SK-N-SH (cell line): ENCODE data around the gene MND1. TPM values are rescaled to one million over a fixed set of nuclear protein-coding genes. Genes with fewer than 3 reads are reported as not detected.

Experiments
- CTCF ChIA-PET: fragments of 300-600, 350-600 bp; formaldehyde crosslinking; extraction: SDS; loops from one replicate; lab custom pipeline; 2021; lab: Yijun Ruan, JAX
- POLR2A ChIA-PET: fragments of 350-600 bp; sonication (Branson Sonifier 250); formaldehyde crosslinking; extraction: SDS; loops from one replicate; lab custom pipeline; 2020; ENCODE audit warnings: antibody characterized with exemption, inconsistent platforms; lab: Yijun Ruan, JAX
- DNase-seq: peaks from one replicate; pipeline ENCODE4 v3.0.0; 2012
- H2AFZ ChIP-seq: fragments of 200-600 bp; sonication (generic); 2 replicates; pipeline ENCODE4 v1.8.1; 2016; ENCODE audit warnings: antibody characterized with exemption, mild to moderate bottlenecking, low read depth
- H3F3A ChIP-seq: fragments of 200-600 bp; sonication (generic); replicated peaks from 2 replicates; pipeline ENCODE3; 2016; ENCODE audit warnings: antibody characterized with exemption, mild to moderate bottlenecking; ENCODE audit not compliant: insufficient read depth
- H3K27ac ChIP-seq, 2 experiments: fragments of 200-500 bp in 1 of 2; fragments of 200-600 bp in 1 of 2; sonication (Bioruptor generic) in 1 of 2; sonication (generic), shearing (Covaris generic) in 1 of 2; 2 replicates each; pipeline versions ENCODE4 v1.5.1 to v1.6.1; 2014 to 2016; ENCODE audit warnings: low read depth in 2 of 2, inconsistent platforms in 1 of 2, low read length in 1 of 2, mild to moderate bottlenecking in 1 of 2, mixed read lengths in 1 of 2
- H3K27me3 ChIP-seq: fragments of 200-600 bp; sonication (generic), shearing (Covaris generic); 2 replicates; pipeline ENCODE4 v1.6.1; 2016; ENCODE audit warnings: mixed run types; ENCODE audit not compliant: insufficient read depth
- H3K36me3 ChIP-seq, 2 experiments: fragments of 200-500 bp in 1 of 2; fragments of 200-600 bp in 1 of 2; sonication (Bioruptor generic) in 1 of 2; sonication (generic) in 1 of 2; replicated peaks in 1 of 2; 2 replicates each; pipeline versions ENCODE3 to v1.5.1; 2014 to 2016; ENCODE audit warnings: low read length in 1 of 2, mild to moderate bottlenecking in 1 of 2; ENCODE audit not compliant: insufficient read depth in 2 of 2, control insufficient read depth in 1 of 2
- H3K4me1 ChIP-seq, 2 experiments: fragments of 200-500 bp in 1 of 2; fragments of 200-600 bp in 1 of 2; sonication (Bioruptor generic) in 1 of 2; sonication (generic), shearing (Covaris generic) in 1 of 2; 2 replicates each; pipeline versions ENCODE4 v1.5.1 to v1.6.1; 2014 to 2016; ENCODE audit warnings: low read depth in 1 of 2, low read length in 1 of 2, mixed run types in 1 of 2; ENCODE audit not compliant: insufficient read depth in 2 of 2, control insufficient read depth in 1 of 2
- H3K4me2 ChIP-seq: fragments of 200-600 bp; sonication (generic), shearing (Covaris generic); 2 replicates; pipeline ENCODE4 v1.6.1; 2017; ENCODE audit warnings: mixed run types
- H3K4me3 ChIP-seq, 2 experiments: fragments of 200-500 bp in 1 of 2; fragments of 200-600 bp in 1 of 2; sonication (Bioruptor generic) in 1 of 2; sonication (generic), shearing (Covaris generic) in 1 of 2; 2 replicates each; pipeline versions ENCODE4 v1.5.1 to v1.8.1; 2014 to 2016; ENCODE audit warnings: low read depth in 2 of 2, inconsistent platforms in 1 of 2, low read length in 1 of 2, mild to moderate bottlenecking in 1 of 2, mixed read lengths in 1 of 2, moderate library complexity in 1 of 2
- H3K79me2 ChIP-seq: fragments of 200-600 bp; sonication (generic); 2 replicates; pipeline ENCODE4 v1.8.1; 2017; ENCODE audit warnings: mild to moderate bottlenecking; ENCODE audit not compliant: insufficient read depth
- H3K9ac ChIP-seq: fragments of 200-600 bp; sonication (generic); 2 replicates; pipeline ENCODE4 v1.6.1; 2017; ENCODE audit warnings: mixed run types
- H3K9me2 ChIP-seq: fragments of 200-600 bp; sonication (generic); 2 replicates; pipeline ENCODE4 v1.6.1; 2017; ENCODE audit warnings: mixed run types
- H3K9me3 ChIP-seq: fragments of 200-600 bp; sonication (generic); 2 replicates; pipeline ENCODE4 v1.6.1; 2017; ENCODE audit warnings: mixed run types, mild to moderate bottlenecking, moderate library complexity
- H4K20me1 ChIP-seq: fragments of 200-600 bp; sonication (generic); 2 replicates; pipeline ENCODE4 v1.6.1; 2017; ENCODE audit warnings: mild to moderate bottlenecking, mixed run types; ENCODE audit not compliant: insufficient read depth
- EP300 ChIP-seq, 2 experiments: IDR thresholded peaks; 2 replicates each; pipeline versions ENCODE4 v1.4.0 to v1.6.1; 2012; ENCODE audit warnings: borderline replicate concordance in 1 of 2, low read depth in 1 of 2, low read length in 1 of 2
- FOXM1 ChIP-seq: IDR thresholded peaks from 2 replicates; pipeline ENCODE4 v1.4.0; 2012; ENCODE audit warnings: low read depth, mild to moderate bottlenecking
- GABPA ChIP-seq: IDR thresholded peaks from 2 replicates; pipeline ENCODE4 v1.4.0; 2012; ENCODE audit warnings: low read depth, mild to moderate bottlenecking
- MAX ChIP-seq: IDR thresholded peaks from 2 replicates; pipeline ENCODE4 v1.4.0; 2012; ENCODE audit warnings: low read depth
- MEF2A ChIP-seq: IDR thresholded peaks from 2 replicates; pipeline ENCODE4 v1.4.0; 2012; ENCODE audit warnings: low read depth, borderline replicate concordance
- NFIC ChIP-seq: IDR thresholded peaks from 2 replicates; pipeline ENCODE4 v1.4.0; 2012; ENCODE audit warnings: borderline replicate concordance
- POLR2AphosphoS5 ChIP-seq: IDR thresholded peaks from 2 replicates; pipeline ENCODE4 v1.6.1; 2012; ENCODE audit warnings: low read depth, low read length
- RAD21 ChIP-seq: IDR thresholded peaks from 2 replicates; pipeline ENCODE4 v1.6.1; 2012; ENCODE audit warnings: mild to moderate bottlenecking, low read length
- REST ChIP-seq: IDR thresholded peaks from 2 replicates; pipeline ENCODE4 v1.6.1; 2012; ENCODE audit warnings: mild to moderate bottlenecking, low read depth, low read length, moderate library complexity
- RFX5 ChIP-seq: IDR thresholded peaks from 2 replicates; pipeline ENCODE4 v1.6.1; 2012; ENCODE audit warnings: mild to moderate bottlenecking, improper control_type of control experiment, low read length
- RXRA ChIP-seq: IDR thresholded peaks from 2 replicates; pipeline ENCODE4 v1.4.0; 2012; ENCODE audit warnings: low read depth, mild to moderate bottlenecking, borderline replicate concordance
- SIN3A ChIP-seq: IDR thresholded peaks from 2 replicates; pipeline ENCODE4 v1.6.1; 2012; ENCODE audit warnings: low read depth, mild to moderate bottlenecking, low read length, moderate library complexity, borderline replicate concordance
- SMC3 ChIP-seq: IDR thresholded peaks from 2 replicates; pipeline ENCODE4 v1.6.1; 2012; ENCODE audit warnings: low read depth, low read length, improper control_type of control experiment
- TAF1 ChIP-seq: IDR thresholded peaks from 2 replicates; pipeline ENCODE4 v1.6.1; 2012; ENCODE audit warnings: low read depth, mild to moderate bottlenecking, low read length, moderate library complexity, borderline replicate concordance
- TCF12 ChIP-seq: IDR thresholded peaks from 2 replicates; pipeline ENCODE4 v1.4.0; 2012
- USF1 ChIP-seq: IDR thresholded peaks from 2 replicates; pipeline ENCODE4 v1.4.0; 2012; ENCODE audit warnings: low read depth, borderline replicate concordance
- USF2 ChIP-seq: fragments of 150-350 bp; IDR thresholded peaks from 2 replicates; pipeline ENCODE4 v1.6.1; 2017; ENCODE audit warnings: antibody characterized with exemption, low read length, low read depth, borderline replicate concordance
- YY1 ChIP-seq: IDR thresholded peaks from 2 replicates; pipeline ENCODE4 v1.4.0; 2012; ENCODE audit warnings: low read depth, mild to moderate bottlenecking
- ZBTB33 ChIP-seq: IDR thresholded peaks from 2 replicates; pipeline ENCODE4 v1.4.0; 2012; ENCODE audit warnings: low read depth, borderline replicate concordance
- WGBS: methylation state at CpG from one replicate; pipeline ENCODE4 v1.1.6; 2017; ENCODE audit warnings: low lambda C conversion rate; 5-methylcytosine and 5-hydroxymethylcytosine counted together
- polyA plus RNA-seq, 3 experiments: library from polyadenylated mRNA; depleted of rRNA; stranded (reverse); fragments of >200 nt; gene quantifications; 2 replicates each; pipeline ENCODE4 v1.2.3, GENCODE V29; 2012

MND1 gene
- polyA plus RNA-seq, 1 of the 3 experiments (the other 2 are of a cell fraction) = 2.4 TPM

- H3F3A ChIP-seq = no peaks in the 10 kb centered on the region
- POLR2A ChIA-PET = no interaction called here
- H3K9me2 ChIP-seq = no peaks in the 10 kb centered on the region
- H3K36me3 ChIP-seq = no peaks in the 10 kb centered on the region
- no peak for DNase-seq
- no peak overlapping the region for H3K9ac ChIP-seq
- H3K27ac ChIP-seq = no peak overlapping the region
- no peaks in the 10 kb centered on the region for H3K9me3 ChIP-seq
- no peaks in the 10 kb centered on the region for H4K20me1 ChIP-seq
- H3K79me2 ChIP-seq = no peaks in the 10 kb centered on the region
- H3K27me3 ChIP-seq = no peaks in the 10 kb centered on the region
- CTCF ChIA-PET = no interaction called here
- WGBS = 89% methylated on average over 6 of the region's 6 CpGs
- no peak for TF ChIP-seq NFIC
- TF ChIP-seq FOXM1 = no peak
- TF ChIP-seq USF2 = no peak
- TF ChIP-seq REST = no peak
- TF ChIP-seq ZBTB33 = no peak
- no peak for TF ChIP-seq POLR2AphosphoS5
- TF ChIP-seq SMC3 = no peak
- TF ChIP-seq TAF1 = no peak
- no peak for TF ChIP-seq EP300 (IDR thresholded peaks at IDR 0.05; ENCODE audit: borderline replicate concordance in 1 of 2, low read depth in 1 of 2, low read length in 1 of 2)
- no peak for TF ChIP-seq RFX5
- no peak for TF ChIP-seq TCF12
- no peak for TF ChIP-seq RXRA
- no peak for TF ChIP-seq RAD21
- TF ChIP-seq MAX = no peak
- TF ChIP-seq MEF2A = no peak
- no peak for TF ChIP-seq SIN3A
- TF ChIP-seq GABPA = no peak
- no peak for TF ChIP-seq USF1
- no peak for TF ChIP-seq YY1
- no peaks in the 10 kb centered on the region for H3K4me1 ChIP-seq
- no peak overlapping the region for H3K4me3 ChIP-seq
- no peak overlapping the region for H2AFZ ChIP-seq
- no peak overlapping the region for H3K4me2 ChIP-seq
Measured at GRCh38 chr4:153440475-153440874, 96.0 kb downstream of the MND1 start.
